Embryonic facial prominence (tissue), 1 donor: ENCODE results near the gene ACHE.
"Not testable (repeated sequence)": the region's sequence is repeated elsewhere in the genome, so short reads cannot be mapped to it uniquely, and the experiment has no call there.

Experiments
- DNase-seq: peaks from one replicate; pipeline ENCODE4 v3.0.0-alpha.2; 2016; ENCODE audit errors: extremely low spot score

The ACHE gene

DNA sequence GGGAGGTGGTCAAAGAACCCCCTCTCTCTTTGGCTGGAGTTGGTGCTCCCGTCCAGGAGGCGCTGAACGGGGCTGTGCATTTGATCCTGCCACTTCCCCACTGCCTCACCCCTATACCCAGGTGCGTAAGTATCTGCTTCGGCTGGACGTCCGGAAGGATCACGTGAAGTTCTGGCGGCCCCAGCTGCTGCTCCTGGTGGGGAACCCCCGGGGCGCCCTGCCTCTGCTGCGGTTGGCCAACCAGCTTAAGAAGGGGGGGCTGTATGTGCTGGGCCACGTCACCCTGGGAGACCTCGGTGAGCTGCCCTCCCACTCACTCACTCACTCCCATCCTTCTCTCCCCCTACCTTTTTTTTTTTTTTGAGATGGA, 34.1 kb downstream of the ACHE start:
- DNase-seq, result no peak

DNA sequence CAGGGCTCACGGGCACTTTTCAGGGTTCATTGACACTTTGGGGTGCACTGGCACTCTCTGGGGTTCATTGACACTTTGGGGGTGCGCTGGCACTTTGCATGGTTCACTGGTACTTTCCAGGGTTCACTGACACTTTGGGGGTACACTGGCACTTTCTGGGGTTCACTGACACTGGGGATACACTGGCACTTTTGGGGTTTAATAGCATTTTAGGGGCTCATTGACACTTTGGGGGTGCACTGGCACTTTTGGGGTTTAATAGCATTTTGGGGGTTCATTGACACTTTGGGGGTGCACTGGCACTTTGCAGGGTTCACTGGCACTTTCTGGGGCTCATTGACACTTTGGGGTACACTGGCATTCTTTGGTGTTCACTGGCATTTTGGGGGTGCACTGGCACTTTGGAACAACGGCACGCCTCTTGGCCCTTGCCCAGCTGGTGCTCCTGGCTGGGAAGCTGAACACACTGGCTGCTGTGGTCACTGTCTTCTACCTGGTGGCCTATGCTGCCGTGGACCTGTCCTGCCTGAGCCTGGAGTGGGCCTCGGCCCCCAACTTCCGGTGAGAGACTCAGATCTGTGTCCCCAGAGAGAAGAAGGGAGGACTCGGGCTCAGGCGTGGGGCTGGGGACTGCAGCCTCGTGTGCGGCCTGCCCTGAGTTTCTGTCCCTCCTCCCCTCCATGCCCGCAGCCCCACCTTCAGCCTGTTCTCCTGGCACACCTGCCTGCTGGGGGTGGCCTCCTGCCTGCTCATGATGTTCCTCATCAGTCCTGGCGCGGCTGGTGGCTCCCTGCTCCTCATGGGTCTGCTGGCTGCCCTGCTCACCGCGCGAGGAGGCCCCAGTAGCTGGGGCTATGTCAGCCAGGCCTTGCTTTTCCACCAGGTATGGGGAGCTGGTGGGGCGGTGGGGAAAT, 34.7 kb downstream of the ACHE start:
- no peak for DNase-seq

DNA sequence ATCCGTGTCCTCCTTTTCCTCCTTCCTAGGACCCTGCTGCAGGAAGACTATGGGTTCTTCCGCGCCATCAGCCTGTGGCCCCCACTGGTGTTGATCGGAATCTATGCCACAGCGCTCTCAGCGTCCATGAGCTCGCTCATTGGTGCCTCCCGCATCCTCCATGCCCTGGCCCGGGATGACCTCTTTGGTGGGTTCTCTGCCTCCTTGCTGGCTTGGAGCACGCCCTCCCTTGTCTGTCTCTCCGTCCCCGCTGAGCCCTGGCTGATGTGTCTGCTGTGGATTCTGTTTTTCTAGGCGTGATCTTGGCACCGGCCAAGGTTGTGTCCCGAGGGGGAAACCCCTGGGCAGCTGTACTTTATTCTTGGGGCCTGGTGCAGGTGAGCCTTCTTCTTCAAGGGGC, 35.8 kb downstream of the ACHE start:
- DNase-seq, result no peak

DNA sequence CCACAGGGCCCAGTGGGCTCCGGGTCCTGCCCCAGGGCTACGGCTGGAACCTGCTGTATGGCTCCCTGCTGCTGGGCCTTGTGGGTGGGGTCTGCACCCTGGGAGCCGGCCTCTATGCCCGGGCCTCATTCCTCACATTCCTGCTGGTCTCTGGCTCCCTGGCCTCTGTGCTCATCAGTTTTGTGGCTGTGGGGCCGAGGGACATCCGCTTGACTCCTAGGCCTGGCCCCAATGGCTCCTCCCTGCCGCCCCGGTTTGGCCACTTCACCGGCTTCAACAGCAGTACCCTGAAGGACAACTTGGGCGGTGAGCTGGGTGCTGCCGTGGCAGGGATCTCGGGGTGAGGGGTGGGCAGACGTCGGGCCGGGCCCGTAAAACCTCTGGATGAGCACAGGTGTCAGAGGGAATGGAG, 38.8 kb downstream of the ACHE start:
- DNase-seq, result no peak

DNA sequence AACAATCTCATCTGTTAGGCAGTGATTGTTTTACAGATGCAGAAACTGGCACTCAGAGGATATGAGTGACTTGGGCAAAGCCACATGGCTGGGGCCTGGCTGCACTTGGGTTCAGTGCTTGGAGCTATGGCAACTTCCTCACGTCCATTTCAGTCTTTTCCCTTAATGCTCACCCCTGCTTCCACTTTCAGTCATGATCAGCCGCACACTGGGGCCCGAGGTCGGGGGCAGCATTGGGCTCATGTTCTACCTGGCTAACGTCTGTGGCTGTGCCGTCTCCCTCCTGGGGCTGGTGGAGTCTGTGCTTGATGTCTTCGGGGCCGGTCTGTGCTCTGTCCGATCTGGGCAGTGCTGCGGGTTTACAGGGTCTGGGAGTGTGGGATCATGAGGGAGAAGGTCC, 40.2 kb downstream of the ACHE start:
- DNase-seq, result no peak

DNA sequence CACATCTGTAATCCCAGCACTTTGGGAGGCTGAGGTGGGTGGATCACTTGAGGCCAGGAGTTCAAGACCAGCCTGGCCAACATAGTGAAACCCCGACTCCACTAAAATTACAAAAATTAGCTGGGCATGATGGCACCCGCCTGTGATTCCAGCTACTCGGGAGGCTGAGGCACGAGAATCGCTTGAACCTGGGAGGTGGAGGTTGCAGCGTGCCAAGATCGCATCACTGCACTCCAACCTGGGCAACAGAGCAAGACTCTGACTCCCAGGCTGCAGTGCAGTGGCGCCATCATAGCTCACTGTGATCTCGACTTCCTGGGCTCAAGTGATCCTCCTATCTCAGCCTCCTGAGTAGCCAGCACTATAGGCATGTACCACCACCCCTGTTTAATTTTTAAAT, 40.8 kb downstream of the ACHE start:
- not testable (repeated sequence) for DNase-seq

DNA sequence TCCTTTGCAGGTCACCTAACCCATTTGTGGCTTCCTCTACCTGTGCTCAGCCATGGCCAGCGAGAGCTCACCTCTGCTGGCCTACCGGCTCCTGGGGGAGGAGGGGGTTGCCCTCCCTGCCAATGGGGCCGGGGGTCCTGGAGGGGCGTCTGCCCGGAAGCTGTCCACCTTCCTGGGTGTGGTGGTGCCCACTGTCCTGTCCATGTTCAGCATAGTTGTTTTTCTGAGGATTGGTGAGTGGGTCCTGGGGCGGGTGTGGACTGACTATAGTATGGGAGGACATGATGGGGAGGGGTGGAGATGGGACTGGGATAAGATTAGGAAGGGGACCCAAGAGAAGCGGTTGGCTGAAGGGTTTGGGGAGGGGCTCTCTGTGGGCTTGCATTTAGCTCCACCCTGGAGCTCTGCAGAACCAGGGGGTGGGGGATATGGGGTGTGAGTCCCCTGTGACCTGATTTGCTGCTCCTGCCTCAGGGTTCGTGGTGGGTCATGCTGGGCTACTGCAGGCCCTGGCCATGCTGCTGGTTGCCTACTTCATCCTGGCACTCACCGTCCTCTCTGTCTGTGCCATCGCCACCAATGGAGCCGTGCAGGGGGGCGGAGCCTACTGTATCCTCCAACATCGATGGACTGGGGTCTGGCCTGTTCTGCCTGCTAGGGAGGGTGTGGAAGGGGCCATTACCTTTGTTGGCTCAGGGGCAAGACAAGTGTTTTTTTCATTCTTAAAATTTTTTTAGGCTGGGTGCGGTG, 41.4 kb downstream of the ACHE start:
- DNase-seq, result no peak

DNA sequence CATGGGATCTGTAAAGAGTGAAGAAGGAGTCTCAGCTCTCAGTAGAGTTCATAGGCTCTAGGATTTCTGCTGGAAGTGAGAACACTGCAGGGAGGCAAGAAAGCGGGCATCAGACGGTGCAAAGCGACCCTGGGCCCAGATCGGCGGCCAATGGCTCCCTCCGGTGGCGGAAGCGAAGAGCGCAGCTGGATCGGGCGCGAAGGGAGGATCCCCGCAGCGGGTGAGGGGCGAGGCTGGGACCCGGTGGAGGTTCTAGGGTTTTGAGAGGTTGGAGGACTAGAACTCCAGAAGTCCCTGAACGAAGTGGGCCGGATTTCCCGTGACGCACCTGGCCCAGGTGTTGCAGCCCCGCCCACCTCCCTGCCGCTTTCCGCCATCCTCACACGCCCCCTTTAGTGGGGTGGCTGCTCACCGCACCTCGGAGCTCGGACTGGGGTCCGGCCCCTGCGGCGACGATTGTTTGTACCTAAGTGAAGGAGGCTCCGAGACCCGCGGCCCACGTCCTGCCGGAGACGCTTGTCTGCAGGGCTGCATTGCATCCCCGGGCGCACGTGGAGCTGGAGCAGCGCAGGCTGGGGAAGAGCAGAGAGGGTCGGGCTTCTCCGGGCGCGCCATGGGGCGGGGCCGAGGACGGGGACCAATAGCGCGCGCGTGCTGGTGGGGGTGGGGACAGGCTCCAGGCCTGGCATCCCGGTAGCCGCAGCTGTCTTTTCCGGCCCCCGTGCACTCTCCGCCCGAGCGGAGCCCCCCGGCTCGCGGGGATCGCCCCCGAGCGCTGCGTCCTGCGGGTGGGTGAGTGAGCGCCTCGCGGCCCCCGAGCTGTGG, 43.4 kb downstream of the ACHE start, which contains the start of gene SLC12A9:
Gene SLC12A9, plus strand, starts transcription at position 666 of the 825 bp plus-strand sequence. CDS start 1,485 bp downstream, outside the sequence.
- peak; percentile 83 for DNase-seq

DNA sequence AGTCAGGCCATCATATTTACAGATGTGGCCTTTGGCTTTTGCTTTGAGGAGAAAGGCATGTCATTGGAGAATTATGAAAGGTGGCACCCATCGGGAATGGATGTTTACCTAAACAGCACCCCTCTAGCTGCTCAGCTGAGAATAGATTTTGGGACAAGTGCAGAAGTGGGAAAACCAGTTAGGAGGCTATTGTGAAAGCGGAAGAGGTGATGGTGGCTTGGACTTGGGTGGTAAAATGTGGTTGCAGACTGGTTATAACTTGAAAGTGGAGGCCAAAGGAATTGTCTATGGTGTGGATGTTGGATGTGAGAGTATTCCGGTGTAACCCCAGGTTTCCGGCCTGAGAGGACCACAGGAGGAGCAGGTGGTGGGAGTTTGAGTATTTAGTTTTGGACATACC, 48.3 kb downstream of the ACHE start:
- DNase-seq, result no peak

DNA sequence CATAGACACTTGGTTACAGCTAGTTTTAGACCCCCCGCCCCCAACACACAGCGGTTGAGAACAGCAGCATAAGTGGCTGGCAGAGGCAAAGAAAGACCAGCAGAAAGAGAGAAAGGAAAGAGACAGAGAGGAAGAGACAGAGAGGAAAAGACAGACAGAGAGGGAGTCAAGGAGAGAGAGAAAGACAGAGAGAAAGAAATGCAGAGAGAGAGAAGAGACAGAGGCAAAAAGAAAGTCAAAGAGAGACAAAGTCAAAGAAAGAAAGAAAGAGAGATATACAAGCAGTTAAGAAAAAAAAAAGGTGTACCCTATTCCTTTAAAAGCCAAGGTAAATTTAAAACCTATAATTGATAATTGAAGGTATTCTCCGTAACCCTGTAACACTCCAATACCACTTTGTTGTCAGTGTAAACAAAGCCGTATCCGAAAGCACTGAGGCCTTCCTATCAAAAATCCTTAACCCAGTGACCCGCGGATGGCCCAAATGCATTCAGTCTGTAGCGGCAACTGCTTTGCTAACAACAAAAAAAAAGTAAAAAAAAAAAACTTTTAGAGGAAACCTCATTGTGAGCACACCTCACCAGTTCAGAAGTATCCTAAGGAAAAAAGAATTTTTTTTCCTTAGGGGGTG, 55.1 kb downstream of the ACHE start:
- DNase-seq, result no peak
